Measurements from ENCODE around the gene CFAP20DC. TPM values are rescaled to one million over a fixed set of nuclear protein-coding genes. Genes with fewer than 3 reads are reported as not detected.

Gene CFAP20DC
- total and polyA plus RNA-seq, 2 of the 8 experiments (the other 6 are each of a cell fraction or from before 2014, with no cell fraction given) = 2.2 to 2.8 TPM

DNA sequence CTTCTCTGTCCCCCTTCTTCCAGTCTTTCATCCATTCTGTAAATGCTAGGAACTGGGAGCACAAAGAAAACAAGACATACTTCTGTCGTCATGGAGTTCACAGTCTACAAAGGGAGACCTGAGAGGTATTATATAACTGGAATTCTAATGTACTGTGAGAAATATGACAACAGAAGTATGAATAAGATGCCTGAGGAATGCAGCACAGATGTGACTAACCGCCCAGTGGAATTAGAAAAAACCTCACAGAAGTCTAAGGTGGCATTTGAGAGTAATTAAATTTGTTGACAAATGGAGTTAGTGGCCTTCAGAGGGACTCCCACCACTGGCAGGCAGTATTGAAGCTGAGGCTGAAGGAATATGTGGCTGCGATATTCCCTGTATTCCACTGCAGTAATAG lies 214.7 kb downstream of the CFAP20DC start:
- Histone ChIP-seq H3K79me1 (ENCODE audit: low read depth, low read length) (no peaks in the 10 kb centered on the region; the same call in 1 of the 2 replicates), H3K18ac (ENCODE audit: extremely low read depth, low read length) (no peak overlapping the region), H4K8ac (ENCODE audit: extremely low read depth, insufficient read depth, low read length) (no peak overlapping the region), H2AFZ (ENCODE audit: low read length) (no peak overlapping the region), H3K4me2 (ENCODE audit: insufficient read depth in 1 of 2, low read depth in 2 of 2, low read length in 2 of 2) (no peak overlapping the region), H3K23me2 (ENCODE audit: low read depth, low read length) (no peaks in the 10 kb centered on the region), H3K4me3 (ENCODE audit: extremely low read depth in 1 of 4, insufficient read depth in 2 of 4, low read depth in 3 of 4, low read length in 4 of 4) (no peak overlapping the region), H2BK20ac (ENCODE audit: low read length) (no peak overlapping the region), H3K36me3 (ENCODE audit: control insufficient read depth in 2 of 4, insufficient read depth in 4 of 4, low read length in 3 of 4) (peaks cover 0 to 13% (median 0%) of the 10 kb centered on the region in 4 experiments; a peak in 2 of 8 replicates), H3K9me3 (ENCODE audit: insufficient read depth in 2 of 2, low read depth in 1 of 2, low read length in 1 of 2) (no peaks in the 10 kb centered on the region), H3K79me2 (ENCODE audit: control insufficient read depth in 1 of 2, insufficient read depth in 2 of 2, low read length in 2 of 2) (no peaks in the 10 kb centered on the region), H2BK12ac (ENCODE audit: low read depth, low read length) (no peak overlapping the region), H3K14ac (ENCODE audit: insufficient read length) (no peak overlapping the region), H4K20me1 (replicated peaks in 1 of 2; ENCODE audit: control insufficient read depth in 1 of 2, insufficient read depth in 2 of 2, low read length in 2 of 2) (no peaks in the 10 kb centered on the region), H2BK120ac (replicated peaks; ENCODE audit: low read depth, low read length) (no peak overlapping the region), H2BK15ac (ENCODE audit: low read length) (no peak overlapping the region), H4K5ac (ENCODE audit: insufficient read length, low read depth, low read length) (no peak overlapping the region), H2AK5ac (ENCODE audit: low read depth, low read length) (no peak overlapping the region), H3K4ac (replicated peaks; ENCODE audit: insufficient read length, low read depth, low read length) (no peak overlapping the region), H2BK5ac (ENCODE audit: low read depth, low read length) (no peak overlapping the region), H3K27ac (ENCODE audit: low read depth, low read length) (no peak overlapping the region), H4K91ac (replicated peaks; ENCODE audit: insufficient read length, low read length) (no peak overlapping the region), H3K56ac (replicated peaks; ENCODE audit: insufficient read length, low read depth, low read length) (no peak overlapping the region), H3K27me3 (replicated peaks in 1 of 4; ENCODE audit: control insufficient read depth in 3 of 4, extremely low read depth in 1 of 4, insufficient read depth in 3 of 4, low read length in 3 of 4) (no peaks in the 10 kb centered on the region), H3K23ac (ENCODE audit: insufficient read length) (no peak overlapping the region), H3K9ac (replicated peaks in 1 of 4; ENCODE audit: extremely low read depth in 1 of 4, low read depth in 3 of 4, low read length in 3 of 4) (no peak overlapping the region), H3K4me1 (replicated peaks in 1 of 4; ENCODE audit: control insufficient read depth in 3 of 4, insufficient read depth in 4 of 4, low read length in 3 of 4) (no peaks in the 10 kb centered on the region)
- FAIRE-seq (no peak), DNase-seq (ENCODE audit: low read depth in 1 of 2, low spot score in 2 of 2) (no peak)
- CTCF ChIA-PET (ENCODE audit: partially characterized antibody) = interaction anchor here (1.0 kb wide), 1 partner anchor 46 kb away, joined by 3 read pairs; no protein-coding TSS in a partner anchor
- POLR2A ChIA-PET (ENCODE audit: partially characterized antibody) = no interaction called here
- WGBS, 2 experiments (ENCODE audit: extremely low coverage in 1 of 2, insufficient coverage in 1 of 2, insufficient read length in 1 of 2, insufficient replicate concordance in 2 of 2, low coverage in 1 of 2, low lambda C conversion rate in 2 of 2, missing lambda C conversion rate in 1 of 2) = 86% methylated on average over 3 of the region's 3 CpGs; no CpG with 5 or more reads in 1 of the 2 experiments
- TF ChIP-seq JUND (IDR thresholded peaks at IDR 0.05; ENCODE audit: low read length) = no peak
- no peak for TF ChIP-seq RFX5 (IDR thresholded peaks at IDR 0.05; ENCODE audit: borderline replicate concordance, low read depth, low read length)
- TF ChIP-seq TAF7 (optimal IDR thresholded peaks at IDR 0.05; ENCODE audit: borderline replicate concordance, low read depth, low read length) = no peak
- TF ChIP-seq ZNF274 (IDR thresholded peaks at IDR 0.05; ENCODE audit: borderline replicate concordance, extremely low read depth, low read length) = no peak
- no peak for TF ChIP-seq CHD1 (IDR thresholded peaks at IDR 0.05; ENCODE audit: low read depth, low read length)
- no peak for TF ChIP-seq NRF1 (IDR thresholded peaks at IDR 0.05; ENCODE audit: low read depth, low read length)
- TF ChIP-seq TBP (IDR thresholded peaks at IDR 0.05; ENCODE audit: low read depth, low read length) = no peak
- TF ChIP-seq SP2 (IDR thresholded peaks at IDR 0.05; ENCODE audit: low read length) = no peak
- TF ChIP-seq, protein P1, sequence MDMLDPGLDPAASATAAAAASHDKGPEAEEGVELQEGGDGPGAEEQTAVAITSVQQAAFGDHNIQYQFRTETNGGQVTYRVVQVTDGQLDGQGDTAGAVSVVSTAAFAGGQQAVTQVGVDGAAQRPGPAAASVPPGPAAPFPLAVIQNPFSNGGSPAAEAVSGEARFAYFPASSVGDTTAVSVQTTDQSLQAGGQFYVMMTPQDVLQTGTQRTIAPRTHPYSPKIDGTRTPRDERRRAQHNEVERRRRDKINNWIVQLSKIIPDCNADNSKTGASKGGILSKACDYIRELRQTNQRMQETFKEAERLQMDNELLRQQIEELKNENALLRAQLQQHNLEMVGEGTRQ (IDR thresholded peaks at IDR 0.05; ENCODE audit: low read length) = no peak
- TF ChIP-seq SP4 (IDR thresholded peaks at IDR 0.05; ENCODE audit: low read length) = no peak
- no peak for TF ChIP-seq CHD2 (IDR thresholded peaks at IDR 0.05; ENCODE audit: low read length)
- no peak for TF ChIP-seq HDAC6 (IDR thresholded peaks at IDR 0.05; ENCODE audit: low read depth, low read length)
- no peak for TF ChIP-seq BCL11A (IDR thresholded peaks at IDR 0.05; ENCODE audit: low read depth in 2 of 2, low read length in 2 of 2)
- TF ChIP-seq GABPA (IDR thresholded peaks at IDR 0.05; ENCODE audit: borderline replicate concordance, insufficient read depth, low read length) = no peak

Data from H1 (cell line).